ENCODE results near the gene RAB39A. TPM values are rescaled to one million over a fixed set of nuclear protein-coding genes. Genes with fewer than 3 reads are reported as not detected.

RAB39A gene
- polyA plus RNA-seq, 3 donors, result 0.46 to 0.87 (median 0.72) TPM

DNA sequence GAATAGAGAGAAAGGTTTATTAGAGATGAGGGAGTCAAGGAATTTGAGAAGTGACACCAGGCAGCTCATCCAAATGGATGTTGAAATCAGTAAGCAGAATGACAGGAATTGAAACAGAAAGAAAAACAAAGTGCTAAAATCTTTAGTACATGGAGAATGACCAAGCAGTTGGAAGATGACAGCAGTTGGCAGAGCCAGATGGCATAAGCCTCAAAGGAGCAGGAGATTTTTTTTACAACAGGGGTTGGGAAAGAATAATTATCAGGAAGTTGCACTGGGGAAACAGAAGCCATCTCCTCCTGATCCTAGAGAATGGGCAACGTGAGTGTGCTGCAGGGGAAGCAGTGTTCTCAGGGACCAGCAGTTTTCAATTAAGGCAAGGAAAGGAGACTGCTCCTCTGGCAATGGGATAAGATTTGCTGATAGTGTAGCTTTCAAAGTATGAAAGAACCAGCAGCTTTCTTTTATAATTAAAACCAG is 28.9 kb downstream of the RAB39A start:
- no peak for DNase-seq (ENCODE audit: low read depth in 3 of 3, low spot score in 2 of 3)

DNA sequence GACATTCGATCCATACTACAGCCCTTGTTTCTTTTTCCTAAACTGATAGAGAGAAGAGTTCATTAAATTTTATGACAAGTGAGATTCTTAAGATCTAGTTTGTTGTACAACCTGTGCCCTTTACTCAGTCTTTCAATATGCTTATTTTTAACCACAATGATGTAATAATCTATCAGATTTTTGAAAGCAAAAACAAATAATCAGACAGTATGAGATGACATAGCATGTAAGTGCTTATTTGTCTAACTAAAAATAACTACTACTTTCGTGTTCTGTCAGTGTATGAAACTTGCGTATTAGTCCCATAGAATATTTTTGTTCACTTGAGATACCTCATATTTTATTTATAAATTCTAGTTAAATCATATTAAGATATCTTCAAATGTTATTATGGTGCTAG is 33.2 kb downstream of the RAB39A start:
- DNase-seq (ENCODE audit: low read depth in 3 of 3, low spot score in 2 of 3), result no peak

DNA sequence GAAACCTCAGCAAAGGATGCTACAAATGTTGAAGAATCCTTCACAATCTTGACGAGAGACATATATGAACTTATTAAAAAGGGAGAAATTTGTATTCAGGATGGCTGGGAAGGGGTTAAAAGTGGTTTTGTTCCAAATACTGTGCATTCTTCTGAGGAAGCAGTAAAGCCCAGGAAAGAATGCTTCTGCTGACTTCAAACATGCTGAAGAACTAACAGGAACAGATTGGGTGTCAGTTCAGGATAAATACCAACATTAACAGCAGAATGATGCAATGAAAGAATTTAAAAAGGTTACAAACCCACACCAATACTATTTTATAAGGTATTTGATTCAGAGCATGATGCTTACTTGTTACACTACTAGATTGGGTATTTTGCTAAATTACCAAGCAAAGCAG is 33.9 kb downstream of the RAB39A start:
- DNase-seq (ENCODE audit: low read depth in 3 of 3, low spot score in 2 of 3), result no peak

DNA sequence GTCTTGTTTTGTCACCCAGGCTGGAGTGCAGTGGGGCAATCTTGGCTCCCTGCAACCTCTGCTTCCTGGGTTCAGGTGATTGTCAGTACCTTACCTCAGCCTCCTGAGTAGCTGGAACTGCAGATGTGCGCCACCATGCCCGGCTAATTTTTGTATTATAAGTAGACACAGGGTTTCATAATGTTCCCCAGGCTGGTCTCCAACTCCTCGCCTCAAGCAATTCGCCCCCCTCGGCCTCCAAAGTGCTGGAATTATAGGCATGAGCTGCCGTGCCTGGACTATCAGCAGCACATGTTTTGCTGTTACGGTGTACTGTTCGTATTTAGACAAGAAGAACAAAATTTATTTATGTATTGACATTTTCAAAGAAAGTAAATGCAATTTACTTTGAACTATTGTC is 34.8 kb downstream of the RAB39A start:
- no peak for DNase-seq (ENCODE audit: low read depth in 3 of 3, low spot score in 2 of 3)

DNA sequence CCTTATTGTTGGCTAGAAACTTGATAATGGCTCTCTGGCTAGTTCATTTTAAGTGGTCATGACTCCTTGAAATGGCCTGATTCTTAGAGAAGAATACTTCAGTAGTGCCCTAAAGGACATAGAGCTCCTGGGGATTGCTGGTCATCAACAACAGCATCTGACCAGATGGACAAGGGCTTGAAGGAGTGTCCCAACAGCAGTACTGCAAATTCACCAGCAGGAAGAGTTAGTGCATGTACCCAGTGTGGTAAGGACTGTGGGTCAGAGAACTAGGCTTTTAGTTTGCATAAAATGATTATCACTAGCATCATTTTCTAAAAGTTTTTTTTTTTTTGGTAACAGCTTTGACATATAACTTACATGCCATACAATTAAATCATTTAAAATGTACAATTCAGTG is 41.0 kb downstream of the RAB39A start:
- no peak for DNase-seq (ENCODE audit: low read depth in 3 of 3, low spot score in 2 of 3)

DNA sequence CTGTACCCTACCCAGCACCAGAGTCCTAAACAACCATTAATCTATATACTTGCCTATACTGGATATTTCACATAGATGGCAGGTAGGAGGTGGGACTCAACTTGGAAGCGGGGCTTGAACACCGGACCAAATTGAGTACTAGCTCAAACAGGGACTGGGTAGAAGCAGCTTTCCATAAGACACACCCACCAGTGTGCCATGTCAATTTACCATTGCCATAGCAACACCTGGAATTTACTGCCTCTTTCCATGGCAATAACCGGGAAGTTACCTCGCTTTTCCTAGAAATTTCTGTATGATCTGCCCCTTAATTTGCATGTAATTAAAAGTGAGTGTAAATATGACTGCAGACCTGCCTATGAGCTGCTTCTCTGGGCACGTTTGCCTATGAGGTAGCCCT is 41.8 kb downstream of the RAB39A start:
- DNase-seq (ENCODE audit: low read depth in 3 of 3, low spot score in 2 of 3), result no peak

DNA sequence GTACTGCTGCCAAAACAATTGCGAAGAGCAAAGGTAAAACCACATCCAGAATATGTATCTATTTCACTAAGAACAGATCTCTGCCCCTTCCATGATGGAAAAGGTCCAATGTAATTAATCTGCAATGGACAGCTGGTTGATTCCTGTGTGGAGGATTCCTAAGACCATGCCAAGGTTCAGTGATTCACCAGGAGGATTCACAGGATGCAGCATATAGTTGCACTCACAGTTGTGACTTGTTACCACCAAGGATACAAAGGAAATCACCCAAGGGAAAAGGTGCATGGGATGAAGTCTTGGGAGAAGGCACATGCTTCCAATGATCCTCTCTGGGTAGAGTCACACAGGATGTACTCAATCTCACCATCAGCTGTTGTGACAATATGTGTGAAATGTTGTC is 45.4 kb downstream of the RAB39A start:
- no peak for DNase-seq (ENCODE audit: low read depth in 3 of 3, low spot score in 2 of 3)

DNA sequence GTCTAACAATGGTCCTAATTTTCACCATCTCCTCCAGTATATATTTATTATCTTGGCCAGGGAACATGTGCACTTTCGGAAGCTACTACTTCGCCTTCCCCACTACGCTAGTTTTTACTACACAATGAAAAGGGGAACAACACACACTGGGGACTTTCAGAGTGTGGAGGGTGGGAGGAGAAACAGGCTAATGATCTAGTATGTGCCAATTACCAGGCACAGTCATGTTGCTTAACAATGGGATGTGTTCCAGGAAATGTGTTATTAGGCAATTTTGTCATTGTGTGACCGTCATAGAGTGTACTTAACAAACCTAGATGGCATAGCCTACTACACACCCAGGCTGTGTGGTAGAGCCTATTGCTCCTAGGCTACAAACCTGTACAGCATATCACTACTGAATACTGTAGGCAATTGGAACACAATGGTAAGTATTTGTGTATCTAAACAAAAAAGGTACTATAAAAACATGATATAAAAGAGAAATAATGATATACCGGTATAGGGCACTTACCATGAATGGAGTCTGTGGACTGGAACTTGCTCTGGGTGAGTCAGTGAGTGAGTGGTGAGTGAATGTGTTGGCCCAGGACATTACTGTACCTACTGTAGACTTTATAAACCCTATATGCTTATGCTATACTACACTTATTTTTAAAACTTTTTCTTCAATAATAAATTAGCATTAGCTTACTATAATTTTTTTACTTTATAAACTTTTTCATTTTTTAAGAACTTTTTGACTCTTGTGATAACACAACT is 60.3 kb downstream of the RAB39A start:
- DNase-seq (ENCODE audit: low read depth in 3 of 3, low spot score in 2 of 3), result no peak

DNA sequence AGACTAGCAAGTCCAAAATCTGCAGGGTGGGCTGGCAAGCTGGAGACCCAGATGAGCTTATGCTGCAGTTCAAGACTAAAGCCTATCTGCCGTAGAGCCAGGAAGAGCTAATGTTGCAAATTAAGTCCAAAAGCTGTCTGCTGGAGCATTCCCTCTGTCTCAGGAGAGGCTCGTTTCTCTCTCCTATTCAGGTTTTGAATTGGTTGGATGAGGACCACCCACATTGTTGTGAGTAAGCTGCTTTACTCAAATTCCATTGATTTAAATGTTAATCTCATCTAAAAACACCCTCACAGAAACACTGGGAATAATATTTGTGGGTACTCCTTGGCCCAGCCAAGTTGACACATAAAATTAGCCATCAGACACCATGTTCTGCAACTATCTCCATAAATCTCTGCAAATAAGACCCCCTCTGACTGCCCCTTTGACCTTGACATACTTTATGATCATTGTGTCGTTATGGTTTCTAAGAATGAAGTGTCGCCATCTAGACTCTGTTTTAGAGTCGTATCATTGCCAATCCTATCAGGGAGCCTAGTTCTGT is 63.7 kb downstream of the RAB39A start:
- no peak for DNase-seq (ENCODE audit: low read depth in 3 of 3, low spot score in 2 of 3)

DNA sequence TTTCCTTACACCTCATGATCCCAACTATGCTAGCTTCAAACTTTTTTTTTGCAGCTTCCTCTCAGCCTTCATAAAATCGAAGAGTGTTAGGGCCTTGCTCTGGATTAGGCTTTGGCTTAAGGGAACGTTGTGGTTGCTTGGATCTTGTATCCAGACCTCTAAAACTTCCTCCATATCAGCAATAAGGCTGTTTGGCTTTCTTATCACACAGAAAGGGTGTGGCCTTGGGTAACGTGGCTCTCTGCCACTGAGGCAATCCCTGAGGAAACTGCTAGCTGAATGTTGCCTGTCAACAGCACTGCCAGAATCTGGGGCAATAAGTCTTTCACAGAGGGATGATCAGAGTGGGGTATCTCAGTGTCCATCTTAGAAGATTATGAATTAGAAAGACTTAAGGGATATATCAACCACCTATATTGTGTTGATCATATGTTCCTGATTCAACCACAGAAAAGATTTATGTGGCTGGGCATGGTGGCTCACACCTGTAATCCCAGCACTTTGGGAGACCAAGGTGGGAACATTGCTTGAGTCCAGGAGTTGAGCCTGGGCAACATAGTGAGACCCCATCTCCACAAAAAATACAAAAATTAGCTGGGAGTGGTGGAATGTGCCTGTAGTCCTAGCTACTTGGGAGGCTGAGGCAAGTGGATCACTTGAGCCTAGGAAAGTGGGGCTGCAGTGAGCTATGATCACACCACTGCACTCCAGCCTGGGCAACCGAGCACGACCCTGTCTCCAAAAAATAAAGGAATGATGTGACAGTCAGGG is 67.9 kb downstream of the RAB39A start:
- DNase-seq (ENCODE audit: low read depth in 3 of 3, low spot score in 2 of 3), result no peak

DNA sequence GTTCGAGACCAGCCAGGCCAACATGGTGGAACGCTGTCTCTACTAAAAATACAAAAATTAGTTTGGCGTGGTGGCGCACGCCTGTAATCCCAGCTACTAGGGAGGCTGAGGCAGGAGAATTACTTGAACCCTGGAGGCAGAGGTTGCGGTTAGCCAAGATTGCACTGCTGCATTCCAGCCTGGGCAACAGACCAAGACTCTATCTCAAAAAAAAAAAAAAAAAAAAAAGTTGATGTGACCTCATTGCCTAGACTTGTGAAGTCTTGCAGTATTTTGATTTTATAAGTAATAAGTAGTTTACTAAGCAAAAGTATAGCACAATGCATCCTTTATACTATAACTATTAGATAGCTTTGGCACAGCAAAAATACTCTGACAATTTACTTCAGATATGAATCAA is 70.5 kb downstream of the RAB39A start:
- no peak for DNase-seq (ENCODE audit: low read depth in 3 of 3, low spot score in 2 of 3)

DNA sequence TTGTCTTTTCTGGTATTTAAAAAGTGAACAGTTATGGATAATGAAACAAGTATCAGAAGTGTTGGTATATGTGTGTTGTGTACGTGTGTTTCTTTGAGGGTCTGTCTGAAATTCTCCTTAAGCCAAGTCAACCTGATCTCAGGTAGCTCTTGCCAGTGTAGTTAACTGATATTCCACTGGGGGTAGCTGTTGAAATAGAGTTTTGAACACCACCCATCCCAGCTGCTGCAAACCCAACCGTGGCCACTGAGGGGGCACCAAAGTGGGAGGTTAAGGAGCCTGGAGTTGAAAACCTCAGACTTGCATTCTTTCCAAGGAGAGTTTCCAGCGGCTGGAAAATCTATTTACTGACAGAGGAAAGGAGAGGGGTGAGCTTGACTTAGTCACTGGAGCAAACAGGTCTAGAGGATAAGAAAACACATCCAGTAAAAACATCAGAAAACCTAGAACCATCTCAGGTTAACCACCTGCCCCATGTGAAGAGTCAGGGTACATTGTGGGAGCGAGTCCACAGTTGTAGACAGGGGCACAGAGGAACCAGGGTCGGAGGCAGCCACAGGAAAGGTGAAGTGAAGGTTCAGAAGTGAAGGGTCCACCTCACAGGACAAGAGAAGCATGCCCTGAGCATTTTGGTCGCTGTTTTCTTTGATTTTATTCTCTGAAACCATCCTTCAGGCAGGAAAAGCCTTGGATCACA is 71.7 kb downstream of the RAB39A start:
- DNase-seq (ENCODE audit: low read depth in 3 of 3, low spot score in 2 of 3), result peak in 1 of 3 donors; percentile 8

DNA sequence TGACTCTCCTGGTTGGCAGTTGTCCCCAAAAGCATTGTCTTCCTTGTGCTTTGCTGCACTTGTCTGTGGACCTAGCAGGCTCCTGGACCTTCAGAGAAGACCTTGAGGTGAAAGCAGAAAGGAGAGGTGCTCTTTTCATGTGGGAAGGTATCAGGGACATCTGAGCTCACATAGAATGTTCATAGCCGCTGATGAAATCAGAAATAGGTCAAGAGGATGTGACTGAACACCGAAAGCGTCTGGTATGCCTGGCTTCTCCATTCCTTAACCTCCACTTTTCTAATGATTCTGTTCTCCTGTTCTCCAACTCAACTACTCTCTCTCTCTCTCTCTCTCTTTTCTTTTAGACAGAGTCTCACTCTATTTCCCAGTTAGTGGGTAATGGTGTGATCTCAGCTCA is 74.2 kb downstream of the RAB39A start:
- DNase-seq (ENCODE audit: low read depth in 3 of 3, low spot score in 2 of 3), result no peak

DNA sequence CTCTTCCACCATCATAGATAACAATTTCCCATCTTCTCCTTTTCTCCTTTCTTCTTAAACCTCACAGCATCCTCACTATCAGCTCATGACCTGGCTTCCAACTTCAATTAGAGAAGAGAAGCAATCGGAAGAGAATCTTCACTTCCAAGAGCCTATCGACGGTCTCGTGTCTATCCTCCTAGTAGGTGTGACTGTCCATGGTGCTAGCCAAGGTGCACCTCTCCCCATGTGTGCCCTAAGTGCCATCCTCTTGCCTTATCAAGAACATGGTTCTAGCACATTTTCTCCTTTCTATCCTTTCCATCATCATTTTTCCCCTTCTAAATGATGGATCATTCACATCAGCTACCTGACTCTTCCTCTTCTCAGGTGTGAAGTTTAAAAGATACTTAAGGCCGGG is 75.4 kb downstream of the RAB39A start:
- DNase-seq (ENCODE audit: low read depth in 3 of 3, low spot score in 2 of 3), result no peak

DNA sequence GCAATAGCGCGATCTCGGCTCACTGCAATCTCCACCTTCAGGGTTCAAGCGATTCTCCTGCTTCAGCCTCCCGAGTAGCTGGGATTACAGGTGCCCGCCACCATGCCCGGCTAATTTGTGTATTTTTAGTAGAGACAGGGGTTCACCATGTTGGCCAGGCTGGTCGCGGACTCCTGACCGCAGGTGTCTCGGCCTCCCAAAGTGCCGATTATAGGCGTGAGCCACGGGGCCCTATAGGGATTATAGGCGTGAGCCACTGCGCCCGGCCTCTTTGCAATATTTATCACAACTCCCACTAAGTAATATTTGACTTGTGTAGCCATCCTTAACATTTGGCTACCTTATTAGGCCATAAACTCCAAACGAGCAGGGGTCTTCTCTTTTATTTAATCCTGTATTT is 79.6 kb downstream of the RAB39A start:
- no peak for DNase-seq (ENCODE audit: low read depth in 3 of 3, low spot score in 2 of 3)

DNA sequence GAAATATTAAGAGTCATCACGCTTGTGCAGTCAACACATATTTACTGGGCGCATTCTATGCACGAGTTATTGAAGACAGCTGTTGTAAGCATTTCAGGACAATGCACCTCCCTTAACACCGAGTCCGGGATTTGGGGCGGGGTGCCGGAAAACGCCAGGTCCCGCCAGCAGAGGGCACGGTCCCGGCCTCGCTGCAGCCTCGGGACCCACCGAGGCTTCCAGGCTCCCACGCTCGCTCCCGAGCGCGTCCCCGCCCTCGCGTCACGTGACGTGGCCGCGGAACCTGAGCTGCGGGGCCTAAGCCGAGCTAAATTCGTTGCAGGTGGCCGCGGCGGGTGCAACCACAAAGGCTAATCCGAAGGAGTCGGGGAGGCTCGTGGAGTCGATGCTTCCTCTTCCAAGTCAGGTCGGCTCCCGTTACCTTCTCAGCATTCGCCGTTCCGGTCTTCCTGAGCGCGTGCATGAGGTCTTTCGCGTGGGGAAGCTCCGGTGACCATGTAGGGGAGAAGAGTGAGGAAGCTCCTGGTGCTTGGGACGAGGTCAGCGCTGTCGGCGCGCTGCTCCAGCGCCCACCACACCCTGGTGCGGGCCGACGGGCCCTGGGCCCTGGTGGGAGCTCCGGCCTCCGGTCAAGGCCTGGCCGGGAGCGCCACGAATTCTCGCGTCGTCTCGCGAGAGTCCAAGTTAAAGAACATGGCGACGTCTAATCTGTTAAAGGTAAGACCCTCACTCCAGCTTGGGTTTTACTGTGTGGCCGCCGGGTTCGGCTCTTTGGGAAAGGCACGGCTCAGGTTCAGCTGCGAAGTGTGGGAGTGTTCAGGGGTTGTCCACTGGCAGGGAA is 80.6 kb downstream of the RAB39A start, which contains the start of gene CUL5:
TSS of gene CUL5 (plus strand) at position 243 of the 841 bp plus-strand sequence. CDS start at position 694, 451 bp downstream.
- peak; percentile 91 to 93 (median 91) for DNase-seq (ENCODE audit: low read depth in 3 of 3, low spot score in 2 of 3)

DNA sequence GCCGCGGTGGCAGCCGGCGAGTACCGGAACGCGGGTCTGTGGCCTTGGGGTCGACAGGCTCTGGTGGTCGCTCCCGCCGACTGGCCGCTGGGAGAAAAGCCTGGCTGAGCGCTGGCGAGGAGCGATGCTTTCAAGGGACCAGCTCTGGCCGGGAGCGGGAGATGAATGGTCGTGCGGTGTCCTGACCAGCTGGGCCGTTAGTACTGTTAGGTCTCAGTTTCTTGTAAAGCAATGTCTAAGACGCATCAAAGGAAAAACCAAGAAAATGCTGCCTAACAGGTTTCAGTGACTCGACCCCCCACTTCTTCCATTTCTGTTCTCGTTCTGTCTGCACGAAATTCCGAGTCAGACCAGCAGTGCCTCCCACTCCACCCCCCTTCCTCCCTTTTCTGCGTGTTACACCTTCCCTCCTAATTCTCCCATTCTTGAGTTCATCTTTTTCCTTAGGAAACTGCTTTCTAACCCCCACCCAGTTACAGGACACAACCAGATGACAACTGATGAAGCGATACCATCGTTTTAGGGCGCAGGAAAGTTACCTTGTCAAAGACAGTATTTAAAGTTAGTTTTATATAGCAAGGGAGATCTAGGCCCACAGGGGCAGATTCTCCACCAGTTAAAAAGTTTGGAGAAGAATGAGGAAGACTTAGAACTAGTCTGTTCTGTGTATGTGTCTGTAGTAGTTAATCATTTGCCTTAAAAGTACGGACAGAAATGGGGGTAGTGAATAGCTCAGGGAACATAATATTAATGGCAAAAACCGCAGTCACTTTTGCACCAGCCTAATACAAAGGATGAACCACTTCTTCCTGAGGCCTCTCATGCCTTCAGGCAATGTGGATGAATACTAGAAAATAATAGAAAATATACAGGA is 81.5 kb downstream of the RAB39A start:
- DNase-seq (ENCODE audit: low read depth in 3 of 3, low spot score in 2 of 3), result peak in 2 of 3 donors; percentile 25 to 46

DNA sequence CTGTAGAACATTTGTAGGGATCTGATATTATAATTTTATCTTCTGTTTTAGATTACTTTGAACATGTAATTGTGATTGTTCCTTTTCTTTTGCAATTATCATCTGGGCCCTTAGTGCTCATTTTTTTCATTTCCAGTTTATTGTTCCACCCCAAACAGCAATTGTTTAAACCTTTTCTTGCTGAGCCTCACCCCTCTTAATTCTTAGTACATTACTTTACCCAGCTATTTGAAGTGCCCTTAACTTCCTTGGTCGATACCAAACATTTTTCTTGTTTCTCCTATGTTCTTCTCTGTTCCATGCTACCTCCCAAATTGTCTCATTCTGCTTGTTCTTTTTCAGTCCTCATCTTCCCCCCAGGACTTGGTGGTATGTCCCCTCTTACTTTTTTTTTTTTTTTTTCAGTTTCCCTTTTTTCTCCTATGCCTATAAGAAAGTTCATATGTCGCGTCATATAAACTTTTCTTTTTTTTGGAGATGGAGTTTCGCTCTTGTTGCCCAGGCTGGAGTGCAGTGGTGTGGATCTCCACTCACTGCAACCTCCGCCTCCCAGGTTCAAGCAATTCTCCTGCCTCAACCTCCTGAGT is 84.0 kb downstream of the RAB39A start:
- no peak for DNase-seq (ENCODE audit: low read depth in 3 of 3, low spot score in 2 of 3)

Data from right renal cortex interstitium (tissue), 3 donors.